K562 (cell line): Measurements from ENCODE around the gene ZSCAN26. TPM values are rescaled to one million over a fixed set of nuclear protein-coding genes. Genes with fewer than 3 reads are reported as not detected.
A peak's percentile ranks its signal among the peaks of the same experiment; 100 is the strongest.

Experiments
- CREBBP ChIP-seq: IDR thresholded peaks from one replicate; pipeline ENCODE4 v1.6.1; 2012; ENCODE audit warnings: low read depth, mild to moderate bottlenecking, control low read depth, inconsistent platforms, low read length
- ETS2 ChIP-seq: IDR thresholded peaks from 2 replicates; pipeline ENCODE4 v1.6.1; 2016; ENCODE audit warnings: borderline replicate concordance, missing genetic modification characterization, mild to moderate bottlenecking, moderate library complexity, missing compliant biosample characterization; ENCODE audit not compliant: poor library complexity, severe bottlenecking
- FOXM1 ChIP-seq, 2 experiments: fragments of 450-650 bp in 1 of 2; sonication (generic) in 1 of 2; formaldehyde crosslinking in 1 of 2; IDR thresholded peaks; 2 replicates each; pipeline versions ENCODE4 v1.6.1 to v1.9.0; 2017 to 2022; ENCODE audit warnings: low read depth in 2 of 2, mild to moderate bottlenecking in 2 of 2, missing genetic modification reagents in 1 of 2, moderate library complexity in 1 of 2
- SP2 ChIP-seq: IDR thresholded peaks from 2 replicates; pipeline ENCODE4 v1.6.1; 2011; ENCODE audit warnings: mild to moderate bottlenecking, low read depth, low read length, moderate library complexity; ENCODE audit not compliant: poor library complexity, severe bottlenecking; ENCODE audit errors: extremely low read depth
- TAF9B ChIP-seq: fragments of 450-650 bp; IDR thresholded peaks from 2 replicates; pipeline ENCODE4 v1.6.1; 2018; ENCODE audit warnings: mild to moderate bottlenecking; ENCODE audit not compliant: partially characterized antibody
- ZNF584 ChIP-seq: fragments of 200-800 bp; sonication (Bioruptor generic); IDR thresholded peaks from 2 replicates; pipeline ENCODE4 v1.6.1; 2016; ENCODE audit warnings: low read depth, mild to moderate bottlenecking, missing genetic modification characterization, missing compliant biosample characterization
- ZNF76 ChIP-seq: fragments of 250-450 bp; sonication (Bioruptor Pico); IDR thresholded peaks from 2 replicates; pipeline ENCODE4 v1.4.0; 2020; ENCODE audit warnings: mild to moderate bottlenecking, moderate library complexity, borderline replicate concordance
- polyA plus RNA-seq, 8 experiments: library from polyadenylated mRNA; depleted of rRNA in 4 of 8; stranded (reverse) in 5 of 8; unstranded in 3 of 8; fragments of >200 nt; fragmentation: Nextera tagmentation in 2 of 8; fragmentation: Illumina TruSeq in 1 of 8; extraction: Ambion mirVana in 2 of 8; extraction: Trizol in 1 of 8; gene quantifications; 2 replicates each; pipeline versions ENCODE4 v1.2.1 to v1.2.3, GENCODE V29; 2011 to 2014; ENCODE audit warnings: inconsistent platforms in 1 of 8, missing spikeins in 1 of 8
- total RNA-seq, 7 experiments: library from RNA; depleted of rRNA in 6 of 7; stranded (reverse); fragments of >200 nt in 6 of 7; fragmentation: Illumina TruSeq in 2 of 7; extraction: Trizol in 2 of 7; gene quantifications; 2 replicates each; pipeline versions ENCODE4 v1.2.1 to v1.2.3, GENCODE V29; 2011 to 2021; ENCODE audit warnings: low replicate concordance in 1 of 7
- TF ChIP-seq, protein P1 (sequence below): fragments of 250-450 bp; sonication (Bioruptor Pico); IDR thresholded peaks from 2 replicates; pipeline ENCODE4 v1.5.0; 2020; ENCODE audit warnings: mild to moderate bottlenecking
- TF ChIP-seq, protein P2 (sequence below): fragments of 450-650 bp; IDR thresholded peaks from 2 replicates; pipeline ENCODE4 v1.6.1; 2017; ENCODE audit warnings: mild to moderate bottlenecking, moderate library complexity
- TF ChIP-seq, protein P3 (sequence below): fragments of 450-650 bp; IDR thresholded peaks from 2 replicates; pipeline ENCODE4 v1.6.1; 2016; ENCODE audit warnings: low read depth
- TF ChIP-seq, protein P4 (sequence below): fragments of 250-450 bp; sonication (Bioruptor Pico); IDR thresholded peaks from 2 replicates; pipeline ENCODE4 v1.6.1; 2021; ENCODE audit warnings: mild to moderate bottlenecking
- TF ChIP-seq, protein P5 (sequence below): fragments of 450-650 bp; formaldehyde crosslinking; IDR thresholded peaks from 2 replicates; pipeline ENCODE4 v1.4.0; 2022; ENCODE audit warnings: missing genetic modification characterization

Gene ZSCAN26
- total and polyA plus RNA-seq, 9 of the 15 experiments (the other 6 are each of a cell fraction or from before 2014, with no cell fraction given), result 5.9 to 14.2 (median 10.5) TPM

DNA sequence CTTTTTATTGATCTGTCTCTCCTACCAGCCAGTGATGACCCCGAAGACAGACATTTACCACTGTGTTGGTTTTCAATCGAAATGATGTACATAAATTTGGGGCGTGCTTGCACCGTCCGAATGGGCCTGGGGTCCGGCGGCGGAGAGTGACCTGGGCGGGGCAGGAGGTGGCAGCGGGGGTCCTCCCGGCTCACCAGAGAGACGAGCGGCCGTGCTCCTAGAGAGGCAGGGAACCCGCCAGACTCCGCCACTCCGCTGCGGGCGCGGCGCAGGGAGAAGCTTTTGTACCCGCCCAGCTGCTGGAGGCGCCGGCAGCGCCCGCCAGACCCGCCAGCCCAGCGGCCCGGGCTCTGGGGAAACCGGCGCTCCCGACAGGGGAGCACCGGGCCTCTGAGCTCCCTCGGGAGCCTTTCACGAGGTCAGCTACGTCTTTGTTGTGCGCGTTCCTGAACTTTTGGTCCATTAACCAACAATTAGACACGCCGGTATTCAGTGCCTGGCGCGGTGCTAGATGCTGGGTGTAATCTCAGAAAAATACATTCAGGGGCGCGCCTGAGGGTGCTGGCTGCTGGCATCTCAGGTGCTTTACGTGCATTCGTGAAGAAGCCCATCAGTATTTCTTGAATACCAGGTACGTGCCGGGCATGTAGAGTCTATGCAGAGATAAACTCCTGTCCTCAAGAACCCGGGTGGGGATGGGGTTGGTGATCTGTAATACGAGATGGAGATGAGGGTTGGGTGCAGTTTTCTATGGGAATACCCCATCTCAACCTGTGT is 14.5 kb downstream of the ZSCAN26 start, which contains the start of gene PGBD1 (continued):
- TF ChIP-seq, protein P1, sequence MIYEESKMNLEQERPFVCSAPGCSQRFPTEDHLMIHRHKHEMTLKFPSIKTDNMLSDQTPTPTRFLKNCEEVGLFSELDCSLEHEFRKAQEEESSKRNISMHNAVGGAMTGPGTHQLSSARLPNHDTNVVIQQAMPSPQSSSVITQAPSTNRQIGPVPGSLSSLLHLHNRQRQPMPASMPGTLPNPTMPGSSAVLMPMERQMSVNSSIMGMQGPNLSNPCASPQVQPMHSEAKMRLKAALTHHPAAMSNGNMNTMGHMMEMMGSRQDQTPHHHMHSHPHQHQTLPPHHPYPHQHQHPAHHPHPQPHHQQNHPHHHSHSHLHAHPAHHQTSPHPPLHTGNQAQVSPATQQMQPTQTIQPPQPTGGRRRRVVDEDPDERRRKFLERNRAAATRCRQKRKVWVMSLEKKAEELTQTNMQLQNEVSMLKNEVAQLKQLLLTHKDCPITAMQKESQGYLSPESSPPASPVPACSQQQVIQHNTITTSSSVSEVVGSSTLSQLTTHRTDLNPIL (CRISPR knock-in tag), result no peak
- no peak for TF ChIP-seq ZNF76 (CRISPR knock-in tag)
- no peak for TF ChIP-seq FOXM1 (IDR thresholded peaks at IDR 0.05; ENCODE audit: low read depth)
- no peak for TF ChIP-seq FOXM1 (CRISPR knock-in tag; IDR thresholded peaks at IDR 0.05; ENCODE audit: low read depth)
- TF ChIP-seq, protein P2, sequence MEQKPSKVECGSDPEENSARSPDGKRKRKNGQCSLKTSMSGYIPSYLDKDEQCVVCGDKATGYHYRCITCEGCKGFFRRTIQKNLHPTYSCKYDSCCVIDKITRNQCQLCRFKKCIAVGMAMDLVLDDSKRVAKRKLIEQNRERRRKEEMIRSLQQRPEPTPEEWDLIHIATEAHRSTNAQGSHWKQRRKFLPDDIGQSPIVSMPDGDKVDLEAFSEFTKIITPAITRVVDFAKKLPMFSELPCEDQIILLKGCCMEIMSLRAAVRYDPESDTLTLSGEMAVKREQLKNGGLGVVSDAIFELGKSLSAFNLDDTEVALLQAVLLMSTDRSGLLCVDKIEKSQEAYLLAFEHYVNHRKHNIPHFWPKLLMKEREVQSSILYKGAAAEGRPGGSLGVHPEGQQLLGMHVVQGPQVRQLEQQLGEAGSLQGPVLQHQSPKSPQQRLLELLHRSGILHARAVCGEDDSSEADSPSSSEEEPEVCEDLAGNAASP, result no peak
- TF ChIP-seq CREBBP, result no peak
- no peak for TF ChIP-seq ETS2 (tag)
- TF ChIP-seq TAF9B, result peak; percentile 53
- TF ChIP-seq, protein P3, sequence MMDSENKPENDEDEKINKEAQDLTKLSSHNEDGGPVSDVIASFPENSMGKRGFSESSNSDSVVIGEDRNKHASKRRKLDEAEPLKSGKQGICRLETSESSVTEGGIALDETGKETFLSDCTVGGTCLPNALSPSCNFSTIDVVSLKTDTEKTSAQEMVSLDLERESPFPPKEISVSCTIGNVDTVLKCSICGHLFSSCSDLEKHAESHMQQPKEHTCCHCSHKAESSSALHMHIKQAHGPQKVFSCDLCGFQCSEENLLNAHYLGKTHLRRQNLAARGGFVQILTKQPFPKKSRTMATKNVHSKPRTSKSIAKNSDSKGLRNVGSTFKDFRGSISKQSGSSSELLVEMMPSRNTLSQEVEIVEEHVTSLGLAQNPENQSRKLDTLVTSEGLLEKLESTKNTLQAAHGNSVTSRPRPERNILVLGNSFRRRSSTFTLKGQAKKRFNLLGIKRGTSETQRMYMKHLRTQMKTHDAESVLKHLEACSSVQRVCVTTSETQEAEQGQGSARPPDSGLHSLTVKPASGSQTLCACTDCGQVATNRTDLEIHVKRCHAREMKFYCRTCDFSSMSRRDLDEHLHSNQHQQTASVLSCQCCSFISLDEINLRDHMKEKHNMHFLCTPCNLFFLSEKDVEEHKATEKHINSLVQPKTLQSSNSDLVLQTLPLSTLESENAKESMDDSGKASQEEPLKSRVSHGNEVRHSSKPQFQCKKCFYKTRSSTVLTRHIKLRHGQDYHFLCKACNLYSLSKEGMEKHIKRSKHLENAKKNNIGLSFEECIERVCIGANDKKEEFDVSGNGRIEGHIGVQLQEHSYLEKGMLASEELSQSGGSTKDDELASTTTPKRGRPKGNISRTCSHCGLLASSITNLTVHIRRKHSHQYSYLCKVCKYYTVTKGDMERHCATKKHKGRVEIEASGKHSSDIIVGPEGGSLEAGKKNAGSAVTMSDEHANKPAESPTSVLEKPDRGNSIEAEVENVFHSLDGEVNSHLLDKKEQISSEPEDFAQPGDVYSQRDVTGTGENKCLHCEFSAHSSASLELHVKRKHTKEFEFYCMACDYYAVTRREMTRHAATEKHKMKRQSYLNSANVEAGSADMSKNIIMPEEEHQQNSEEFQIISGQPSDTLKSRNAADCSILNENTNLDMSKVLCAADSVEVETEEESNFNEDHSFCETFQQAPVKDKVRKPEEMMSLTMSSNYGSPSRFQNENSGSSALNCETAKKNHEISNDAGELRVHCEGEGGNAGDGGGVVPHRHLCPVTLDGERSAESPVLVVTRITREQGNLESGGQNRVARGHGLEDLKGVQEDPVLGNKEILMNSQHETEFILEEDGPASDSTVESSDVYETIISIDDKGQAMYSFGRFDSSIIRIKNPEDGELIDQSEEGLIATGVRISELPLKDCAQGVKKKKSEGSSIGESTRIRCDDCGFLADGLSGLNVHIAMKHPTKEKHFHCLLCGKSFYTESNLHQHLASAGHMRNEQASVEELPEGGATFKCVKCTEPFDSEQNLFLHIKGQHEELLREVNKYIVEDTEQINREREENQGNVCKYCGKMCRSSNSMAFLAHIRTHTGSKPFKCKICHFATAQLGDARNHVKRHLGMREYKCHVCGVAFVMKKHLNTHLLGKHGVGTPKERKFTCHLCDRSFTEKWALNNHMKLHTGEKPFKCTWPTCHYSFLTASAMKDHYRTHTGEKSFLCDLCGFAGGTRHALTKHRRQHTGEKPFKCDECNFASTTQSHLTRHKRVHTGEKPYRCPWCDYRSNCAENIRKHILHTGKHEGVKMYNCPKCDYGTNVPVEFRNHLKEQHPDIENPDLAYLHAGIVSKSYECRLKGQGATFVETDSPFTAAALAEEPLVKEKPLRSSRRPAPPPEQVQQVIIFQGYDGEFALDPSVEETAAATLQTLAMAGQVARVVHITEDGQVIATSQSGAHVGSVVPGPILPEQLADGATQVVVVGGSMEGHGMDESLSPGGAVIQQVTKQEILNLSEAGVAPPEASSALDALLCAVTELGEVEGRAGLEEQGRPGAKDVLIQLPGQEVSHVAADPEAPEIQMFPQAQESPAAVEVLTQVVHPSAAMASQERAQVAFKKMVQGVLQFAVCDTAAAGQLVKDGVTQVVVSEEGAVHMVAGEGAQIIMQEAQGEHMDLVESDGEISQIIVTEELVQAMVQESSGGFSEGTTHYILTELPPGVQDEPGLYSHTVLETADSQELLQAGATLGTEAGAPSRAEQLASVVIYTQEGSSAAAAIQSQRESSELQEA, result no peak
- TF ChIP-seq, protein P4, sequence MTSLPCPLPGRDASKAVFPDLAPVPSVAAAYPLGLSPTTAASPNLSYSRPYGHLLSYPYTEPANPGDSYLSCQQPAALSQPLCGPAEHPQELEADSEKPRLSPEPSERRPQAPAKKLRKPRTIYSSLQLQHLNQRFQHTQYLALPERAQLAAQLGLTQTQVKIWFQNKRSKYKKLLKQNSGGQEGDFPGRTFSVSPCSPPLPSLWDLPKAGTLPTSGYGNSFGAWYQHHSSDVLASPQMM (CRISPR knock-in tag), result no peak
- no peak for TF ChIP-seq ZNF584
- TF ChIP-seq SP2, result peak; percentile 90
- TF ChIP-seq, protein P5, sequence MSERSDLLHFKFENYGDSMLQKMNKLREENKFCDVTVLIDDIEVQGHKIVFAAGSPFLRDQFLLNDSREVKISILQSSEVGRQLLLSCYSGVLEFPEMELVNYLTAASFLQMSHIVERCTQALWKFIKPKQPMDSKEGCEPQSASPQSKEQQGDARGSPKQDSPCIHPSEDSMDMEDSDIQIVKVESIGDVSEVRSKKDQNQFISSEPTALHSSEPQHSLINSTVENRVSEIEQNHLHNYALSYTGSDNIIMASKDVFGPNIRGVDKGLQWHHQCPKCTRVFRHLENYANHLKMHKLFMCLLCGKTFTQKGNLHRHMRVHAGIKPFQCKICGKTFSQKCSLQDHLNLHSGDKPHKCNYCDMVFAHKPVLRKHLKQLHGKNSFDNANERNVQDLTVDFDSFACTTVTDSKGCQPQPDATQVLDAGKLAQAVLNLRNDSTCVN (CRISPR knock-in tag), result no peak
